ENCODE results near the gene PTPRR.

PTPRR gene

DNA sequence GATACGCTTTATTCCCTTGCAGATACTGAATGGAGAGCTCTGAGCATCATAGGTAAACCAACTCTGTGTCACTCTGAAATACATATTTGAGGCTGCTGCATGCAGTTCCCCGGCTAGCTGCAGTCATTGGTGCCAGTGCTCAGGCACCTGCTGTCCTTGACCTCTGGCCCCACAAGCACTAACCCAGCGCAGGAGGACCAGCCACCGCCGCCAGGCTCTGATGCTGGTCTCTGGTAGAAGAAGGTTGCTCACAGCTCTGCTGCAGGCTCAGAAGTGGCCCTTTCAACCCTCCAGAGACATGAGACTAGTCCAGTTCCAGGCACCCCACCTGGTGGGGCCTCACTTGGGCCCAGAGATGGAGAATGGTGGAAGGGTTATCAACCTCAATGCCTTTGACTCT, 248.8 kb downstream of the PTPRR start:
- DNase-seq = no peak

DNA sequence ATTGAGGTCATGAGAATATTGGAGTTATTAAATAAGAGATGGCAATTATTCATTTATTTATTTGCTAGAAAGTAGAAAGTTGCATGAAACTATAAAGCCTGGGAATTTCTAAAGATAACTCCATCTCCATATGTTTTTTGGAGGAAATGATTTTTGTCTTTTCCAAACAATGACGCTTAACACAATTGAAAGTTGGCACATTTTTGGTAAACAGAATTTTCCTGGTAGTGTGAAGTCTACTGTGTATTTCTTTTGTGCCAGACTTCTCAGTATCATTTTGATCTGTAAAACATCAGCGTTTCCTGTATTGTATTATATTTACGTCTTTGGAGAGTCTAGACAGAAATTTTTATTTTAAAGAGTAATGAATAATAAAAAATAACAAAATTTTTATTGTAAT, 249.6 kb downstream of the PTPRR start:
- no peak for DNase-seq

DNA sequence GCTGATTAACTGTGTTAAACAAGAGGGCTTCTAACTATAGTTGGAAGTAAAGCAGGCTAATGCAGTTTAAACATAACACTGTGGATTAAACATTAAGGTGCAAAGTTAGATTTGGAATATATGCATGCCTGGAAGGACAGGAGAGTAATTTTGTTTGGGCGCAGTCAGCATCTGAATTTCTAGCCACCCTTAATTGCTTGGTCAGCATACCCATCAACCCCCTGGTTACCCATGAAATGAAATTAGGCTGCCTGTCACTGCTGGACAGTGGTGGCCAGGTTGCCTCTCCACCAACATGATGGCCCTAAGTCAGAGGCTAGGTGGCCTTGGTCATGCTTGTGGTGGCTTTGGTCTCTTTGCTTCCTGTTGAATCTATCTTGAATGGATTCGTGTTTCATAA, 253.3 kb downstream of the PTPRR start:
- DNase-seq = no peak

DNA sequence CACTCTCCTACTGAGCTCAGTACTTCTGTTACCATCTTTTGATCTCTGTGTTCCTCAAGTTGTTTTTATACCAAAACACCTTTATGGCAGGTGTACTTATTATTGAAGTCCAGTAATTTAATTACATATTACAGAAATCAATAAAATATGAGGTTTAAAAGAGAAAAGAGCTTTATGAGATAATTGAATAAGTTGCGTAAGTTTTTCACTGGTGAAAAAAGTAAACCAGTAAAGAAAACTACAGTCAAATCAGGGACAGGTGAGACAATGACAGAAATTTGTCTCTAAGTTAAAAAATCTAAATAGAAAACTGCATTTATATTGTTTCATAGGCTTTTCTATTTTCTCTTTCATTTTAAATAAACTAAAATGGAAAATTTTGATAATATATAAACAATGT, 254.2 kb downstream of the PTPRR start:
- DNase-seq = no peak

DNA sequence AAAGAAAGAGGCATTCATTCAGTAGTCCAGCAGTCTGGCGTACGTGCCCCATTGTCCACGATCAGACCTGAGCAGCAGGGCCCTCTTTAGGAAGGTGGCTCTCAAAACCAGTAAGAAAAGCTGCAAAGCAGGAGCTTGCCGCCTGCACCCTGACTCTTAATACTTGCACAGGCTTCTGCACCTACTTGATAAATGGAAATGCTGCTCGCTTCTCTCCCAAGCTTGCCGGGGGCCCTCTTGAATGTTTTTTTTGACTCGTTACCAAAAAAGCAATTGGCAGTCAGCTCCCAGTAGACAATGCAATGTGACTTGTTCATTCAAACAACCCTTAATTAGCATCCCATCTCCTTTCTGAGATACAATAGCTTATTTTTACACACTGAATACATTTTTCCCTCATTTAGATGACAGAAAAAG, 256.1 kb downstream of the PTPRR start:
- peak; percentile 54 to 73 for DNase-seq

DNA sequence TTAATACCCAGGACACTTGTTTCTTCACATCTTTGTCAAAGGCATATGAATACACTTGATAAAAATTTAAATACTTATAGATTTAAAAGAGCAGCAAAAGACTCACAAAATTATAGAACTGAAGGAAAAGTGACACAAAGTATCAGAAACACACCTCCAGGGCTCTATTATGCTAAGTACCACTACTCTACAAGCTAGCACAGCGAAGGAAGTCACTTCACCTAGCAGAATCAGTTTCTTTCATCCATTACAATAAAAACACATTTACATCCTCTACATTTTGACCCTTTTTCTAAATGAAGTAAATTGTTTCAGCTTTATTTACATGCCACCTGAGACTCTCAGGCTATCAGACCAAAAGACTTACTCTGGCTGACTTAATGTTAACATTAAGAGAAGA, 256.7 kb downstream of the PTPRR start:
- no peak for DNase-seq

DNA sequence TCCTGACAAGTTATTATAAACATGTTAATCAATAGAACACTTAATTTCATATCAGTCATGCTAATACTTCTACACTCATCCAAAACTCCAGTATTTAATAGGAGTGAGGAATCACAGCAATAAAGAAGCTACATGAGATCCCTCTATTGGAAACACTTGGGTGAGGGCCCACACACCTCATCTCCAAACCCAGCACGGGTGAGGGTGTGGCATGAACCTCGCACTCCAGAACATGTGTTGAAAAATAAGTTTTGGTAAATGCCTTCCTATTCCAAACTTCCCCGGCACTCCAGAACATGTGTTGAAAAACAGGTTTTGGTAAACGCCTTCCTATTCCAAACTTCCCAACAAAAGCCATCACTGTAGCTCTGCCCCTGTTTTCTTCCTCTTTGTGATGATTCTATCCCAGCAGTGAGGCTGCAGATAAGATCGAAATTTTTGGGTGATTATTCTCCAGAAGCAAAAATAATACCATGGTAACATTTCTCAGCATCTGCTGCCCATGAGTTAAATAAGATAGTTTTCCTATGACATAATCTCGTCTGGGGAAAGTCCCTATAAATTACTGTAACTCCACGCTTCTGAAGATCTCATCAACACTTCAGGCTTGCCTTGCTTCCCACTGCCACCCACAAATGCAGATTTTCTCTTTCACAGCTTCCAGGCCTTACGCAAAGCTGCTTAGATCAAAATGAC, 258.9 kb downstream of the PTPRR start:
- no peak for DNase-seq

DNA sequence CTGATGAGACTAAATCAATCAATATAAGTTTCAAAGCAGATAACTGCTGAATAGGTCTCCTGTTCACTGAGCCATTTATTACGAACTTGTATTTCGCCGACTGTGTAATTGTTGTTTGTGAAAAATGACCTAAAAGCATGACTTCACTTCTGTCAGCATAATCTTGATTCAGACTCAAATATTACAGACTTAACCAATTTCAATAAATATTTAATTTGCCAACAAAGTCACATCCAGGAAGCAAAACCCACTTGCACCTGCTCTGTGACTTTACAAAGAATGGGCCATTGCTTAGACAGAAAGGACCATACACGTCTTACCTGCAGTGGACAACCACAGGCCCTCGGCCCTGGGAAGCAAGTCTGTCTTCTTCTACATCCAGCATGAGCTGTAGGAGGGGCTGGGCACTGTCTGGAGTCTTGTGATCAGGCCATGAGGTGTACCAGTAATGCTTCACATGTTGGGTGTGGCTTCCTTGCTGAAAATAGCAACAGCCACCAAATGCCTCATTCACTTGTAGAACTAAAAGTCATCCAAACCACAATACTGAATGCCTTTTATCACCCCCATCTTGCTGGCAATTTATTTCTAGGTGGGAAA, 259.8 kb downstream of the PTPRR start:
- no peak for DNase-seq

DNA sequence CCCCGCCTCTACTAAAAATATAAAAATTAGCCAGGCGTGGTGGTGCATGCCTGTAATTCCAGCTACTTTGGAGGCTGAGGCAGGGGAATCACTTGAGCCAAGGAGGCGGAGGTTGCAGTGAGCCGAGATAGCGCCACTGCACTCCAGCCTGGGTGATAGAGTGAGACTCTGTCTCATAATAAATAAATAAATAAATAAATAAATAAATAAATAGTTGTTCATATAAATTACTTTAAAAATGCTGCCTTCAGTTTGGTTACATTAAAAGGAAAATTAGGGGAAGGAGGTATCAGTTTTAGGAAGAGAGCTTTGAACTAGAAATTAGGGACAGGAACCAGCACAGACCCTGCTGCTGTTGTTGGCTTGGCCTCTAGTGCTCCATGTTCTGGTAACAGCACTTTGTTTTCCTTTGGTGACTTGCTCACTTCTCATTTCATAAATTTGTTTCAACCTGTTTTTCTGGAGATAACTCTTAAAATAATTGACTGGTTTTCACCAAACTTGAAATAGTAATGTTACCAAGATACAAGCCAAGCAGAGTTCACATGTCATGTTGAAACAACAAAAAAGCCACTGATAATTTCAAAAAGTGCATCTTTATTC, 260.4 kb downstream of the PTPRR start:
- no peak for DNase-seq

DNA sequence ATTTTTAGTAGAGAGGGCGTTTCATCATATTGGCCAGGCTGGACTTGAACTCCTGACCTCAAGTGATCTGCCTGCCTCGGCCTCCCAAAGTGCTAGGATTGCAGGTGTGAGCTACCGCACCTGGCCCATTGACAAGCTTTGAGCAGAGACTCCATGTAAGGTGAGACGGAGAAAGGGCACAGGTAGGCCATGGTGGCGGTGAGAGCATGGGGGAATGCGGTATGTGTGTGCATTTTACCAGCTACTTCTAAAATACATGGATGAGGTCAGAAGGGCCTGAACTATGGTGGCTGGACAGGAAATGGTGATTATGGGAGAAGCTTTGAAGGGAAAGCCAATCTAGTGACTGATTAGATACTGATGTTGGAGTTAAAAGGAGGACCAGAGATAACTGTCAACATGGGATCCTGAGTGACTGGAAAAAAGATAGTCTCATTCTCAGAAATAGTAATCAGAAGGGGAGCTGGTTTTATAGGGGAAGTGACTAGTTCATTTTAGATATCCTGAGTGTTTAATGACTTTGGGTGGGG, 261.4 kb downstream of the PTPRR start:
- DNase-seq = no peak

DNA sequence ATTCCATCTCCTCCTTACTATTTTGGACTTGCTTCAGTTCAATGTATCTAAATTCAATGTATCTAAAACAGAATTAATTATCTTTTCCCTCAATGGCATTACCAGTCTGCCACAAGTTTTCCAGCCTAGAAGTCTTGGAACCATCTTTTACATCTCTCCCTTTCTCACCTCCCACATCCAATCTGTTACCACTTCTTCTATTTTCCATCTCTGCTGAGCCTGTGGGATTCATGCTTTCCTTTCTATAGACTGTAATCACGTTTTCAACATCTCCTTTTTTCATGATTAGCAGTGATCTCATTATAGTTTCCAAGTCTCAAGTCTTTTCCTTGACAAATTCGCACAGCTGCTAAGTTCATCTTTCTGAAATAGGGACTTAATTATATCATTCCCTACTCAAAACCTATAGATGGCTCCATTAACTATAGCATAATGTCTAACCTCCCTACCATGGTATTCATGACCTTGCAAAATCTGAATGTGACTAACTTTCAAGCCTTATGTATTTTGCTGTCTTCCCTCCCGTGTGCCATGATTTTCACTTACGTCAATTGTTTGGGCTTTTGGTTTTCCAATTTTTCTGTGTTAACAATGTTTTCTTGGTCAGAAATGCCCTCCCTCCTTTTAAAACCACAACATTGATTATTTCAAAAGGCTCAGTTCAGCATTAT, 262.8 kb downstream of the PTPRR start:
- no peak for DNase-seq

DNA sequence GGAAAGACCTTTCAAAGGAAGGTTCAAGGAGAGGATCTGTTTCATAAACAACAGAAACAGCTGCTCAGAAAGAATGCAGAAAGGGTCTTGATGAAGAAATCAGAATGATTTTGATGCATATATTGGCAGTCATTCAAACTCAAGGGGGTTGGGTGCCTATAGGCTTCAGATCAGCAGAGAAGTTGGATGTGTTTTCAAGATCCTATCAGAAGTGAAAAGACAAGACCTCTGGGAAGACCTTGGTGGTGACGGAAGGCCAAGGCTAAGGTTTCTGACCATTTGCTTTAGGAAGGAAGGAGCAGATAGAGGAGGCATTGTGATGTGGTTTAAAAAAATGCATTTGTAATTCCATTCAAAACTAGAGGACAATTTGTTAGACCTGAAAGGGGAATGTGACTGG, 268.1 kb downstream of the PTPRR start:
- no peak for DNase-seq

DNA sequence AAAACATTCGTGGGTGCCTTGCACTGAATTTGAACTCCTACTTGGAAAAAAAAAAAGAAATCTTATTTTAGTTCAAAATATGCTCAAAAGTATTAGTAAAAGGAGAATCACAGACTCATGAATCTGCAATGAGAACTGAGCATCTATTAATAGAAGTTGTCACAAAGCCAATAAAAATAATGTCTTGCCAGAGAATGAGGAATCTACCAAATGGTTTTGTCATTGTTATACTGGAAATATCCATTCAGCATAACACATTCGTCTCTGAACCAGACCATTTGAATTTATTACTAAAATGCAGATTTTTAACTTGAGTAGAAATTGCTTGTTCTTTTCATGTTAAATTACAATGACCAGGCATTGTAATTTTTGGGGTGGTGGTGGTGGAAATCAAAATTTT, 271.7 kb downstream of the PTPRR start:
- no peak for DNase-seq

DNA sequence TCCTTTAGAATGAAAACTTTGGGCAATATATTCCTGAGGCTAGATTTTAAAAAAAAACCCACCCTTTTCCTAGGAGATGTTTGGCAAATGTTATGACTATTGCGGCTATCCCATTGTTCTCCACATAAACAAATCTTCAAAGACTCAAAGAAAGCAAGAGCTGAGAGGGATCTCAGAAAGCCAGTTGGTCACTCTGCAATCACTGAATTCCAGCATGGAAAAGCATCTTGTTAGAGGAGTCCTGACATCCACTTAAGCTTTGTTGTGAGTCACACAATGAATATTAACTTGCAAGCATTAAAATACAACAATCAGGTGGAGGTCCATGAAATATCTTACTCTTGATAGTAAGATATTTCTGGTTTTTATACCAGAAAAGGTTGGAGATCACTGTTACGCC, 272.3 kb downstream of the PTPRR start:
- no peak for DNase-seq

DNA sequence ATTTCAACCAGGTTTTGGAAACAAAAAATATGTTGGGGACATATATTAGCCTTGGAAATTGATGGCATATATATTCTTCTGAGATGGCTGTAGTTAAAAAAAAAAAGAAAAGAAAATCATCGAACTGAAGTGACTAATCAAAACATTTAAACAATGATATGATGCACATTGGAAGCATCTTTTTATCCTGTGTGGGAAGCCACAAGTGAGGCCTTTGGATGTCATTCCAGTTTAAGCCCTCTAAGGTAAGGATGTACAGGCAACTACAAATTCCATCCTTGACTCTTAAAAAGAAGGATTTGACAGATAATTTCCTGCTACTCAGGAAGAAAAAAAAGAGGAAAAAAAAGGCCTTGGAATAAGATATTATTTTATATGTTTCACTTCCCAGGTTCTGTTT, 273.7 kb downstream of the PTPRR start:
- DNase-seq = no peak

DNA sequence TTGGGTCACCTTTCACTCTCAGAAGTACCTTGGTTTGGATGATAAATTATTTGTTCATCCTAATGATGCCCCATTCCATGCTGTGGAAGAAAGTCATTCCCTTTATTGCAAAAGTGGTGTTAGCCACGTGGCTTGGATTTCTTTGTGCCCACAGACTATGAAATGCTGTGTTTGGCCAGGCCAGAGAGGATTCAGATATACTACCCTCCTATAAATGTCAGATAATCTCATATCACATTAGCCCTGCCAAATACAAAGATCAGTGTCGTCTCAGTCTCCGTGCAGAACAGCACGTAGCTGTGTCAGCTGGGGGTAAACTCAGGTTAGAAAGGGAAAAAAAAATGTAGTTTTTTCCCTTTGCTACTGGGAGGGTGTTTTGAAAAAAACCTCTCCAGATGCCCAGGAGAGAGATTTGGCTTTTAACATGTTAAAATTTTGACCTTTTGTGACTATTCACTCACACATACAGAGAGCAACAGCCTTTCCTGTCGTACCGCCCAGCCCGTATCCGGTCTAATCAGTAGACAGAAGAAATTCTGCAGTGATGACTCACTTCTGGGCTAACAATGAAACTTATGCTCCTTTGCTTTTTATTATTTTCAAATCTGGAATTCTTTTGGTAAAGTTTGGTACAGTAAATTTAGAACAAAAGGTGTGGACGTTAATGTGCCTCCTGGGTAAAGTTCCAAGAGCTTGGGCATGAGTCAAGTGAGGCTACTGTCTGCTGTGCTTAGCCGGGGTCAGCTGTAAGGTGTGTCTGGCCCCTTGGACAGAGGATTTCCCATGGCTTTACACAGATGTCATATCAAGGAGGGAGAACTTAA, 274.8 kb downstream of the PTPRR start:
- DNase-seq = no peak

DNA sequence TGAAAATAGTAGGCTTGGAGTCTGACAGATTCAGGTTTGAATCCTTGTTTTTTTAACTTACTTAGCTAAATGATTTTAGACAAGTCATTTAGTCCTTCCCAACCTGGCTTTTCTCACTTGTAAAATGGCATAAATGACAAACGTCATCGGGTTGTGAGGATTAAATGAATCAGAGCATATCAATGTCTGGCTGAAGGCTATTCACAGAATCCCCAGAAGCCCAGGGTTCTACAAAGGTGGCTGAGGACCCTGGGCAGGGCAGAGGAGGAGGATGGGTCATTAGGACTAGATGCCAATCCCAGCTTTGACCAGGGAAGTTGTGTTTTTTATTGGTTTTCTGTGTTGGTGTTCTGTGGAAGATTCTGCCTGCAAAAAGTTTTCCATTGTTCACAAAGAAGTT, 275.7 kb downstream of the PTPRR start:
- DNase-seq = no peak

DNA sequence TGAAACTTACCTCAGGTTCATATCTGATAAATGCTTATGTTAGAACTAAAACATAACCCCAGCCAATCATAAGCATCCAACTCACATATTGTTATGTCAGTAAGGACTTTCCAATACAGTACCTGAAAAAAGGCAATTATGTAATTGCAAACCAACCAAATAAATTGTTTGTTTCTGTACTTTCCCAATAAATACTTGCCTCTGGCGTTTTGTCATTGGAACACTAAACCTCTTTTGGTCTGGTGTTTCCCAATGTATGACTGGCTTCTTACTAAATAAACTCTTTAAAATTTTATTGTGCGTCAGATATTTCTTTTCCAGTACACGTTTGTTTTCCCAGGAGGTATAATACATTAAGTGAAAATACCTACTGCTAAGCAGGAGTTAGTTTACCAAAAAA, 276.6 kb downstream of the PTPRR start:
- DNase-seq = no peak

DNA sequence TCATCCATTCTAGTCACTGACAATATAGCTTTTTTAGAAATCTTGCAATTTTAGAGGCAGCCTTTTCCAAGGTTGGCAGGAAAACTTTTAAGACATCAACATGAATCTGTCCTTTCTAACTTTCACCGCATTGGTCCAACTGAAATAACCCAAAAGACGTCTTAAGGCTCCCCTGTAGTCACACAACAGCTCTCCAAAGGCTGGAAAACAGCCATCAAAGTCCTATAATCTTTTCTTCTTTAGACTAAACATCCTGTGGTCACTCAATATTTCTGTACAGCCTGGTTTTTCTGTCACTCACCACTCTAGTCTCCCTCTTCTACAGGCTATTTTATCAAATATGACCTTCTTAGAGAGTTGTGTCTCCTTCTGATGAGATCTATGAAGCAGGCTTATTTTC, 278.8 kb downstream of the PTPRR start:
- no peak for DNase-seq

DNA sequence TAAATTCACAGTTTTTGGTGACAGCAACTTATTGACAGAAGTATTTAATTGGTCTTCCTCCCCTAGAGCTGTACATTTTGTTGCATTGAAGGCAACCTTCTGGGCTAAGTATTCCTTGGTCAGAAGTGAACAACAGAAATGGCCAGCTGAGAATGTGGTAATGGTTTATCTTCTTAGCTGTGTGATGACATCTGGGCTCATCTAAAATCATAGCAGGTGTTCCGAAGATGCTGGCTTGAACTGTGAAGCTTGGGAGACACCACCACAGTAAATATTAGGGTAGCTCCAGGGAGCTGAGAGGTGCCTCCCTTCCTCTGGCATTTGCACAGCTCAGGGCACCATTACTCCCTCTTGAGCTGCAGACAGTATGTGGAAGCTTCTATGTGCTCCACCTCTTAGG, 279.6 kb downstream of the PTPRR start:
- DNase-seq = no peak

DNA sequence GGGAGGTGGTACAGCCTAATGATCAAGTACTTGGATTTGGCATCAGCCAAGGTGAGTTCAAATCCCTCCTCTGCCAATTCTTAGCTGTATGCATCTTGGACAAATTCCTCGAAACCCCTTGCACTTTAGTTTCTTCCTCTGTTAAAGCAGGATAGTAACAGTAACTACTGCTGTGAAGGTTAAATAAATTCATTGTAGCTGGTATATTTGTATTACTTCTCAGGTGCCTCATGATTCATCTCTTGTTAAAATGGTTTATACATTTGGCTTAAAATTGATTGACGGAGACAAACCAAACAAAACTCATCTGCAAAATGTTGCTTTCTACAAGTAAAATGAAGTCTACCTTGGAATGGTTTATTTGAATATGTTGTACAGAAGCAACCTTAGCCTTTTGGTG, 281.0 kb downstream of the PTPRR start:
- no peak for DNase-seq

DNA sequence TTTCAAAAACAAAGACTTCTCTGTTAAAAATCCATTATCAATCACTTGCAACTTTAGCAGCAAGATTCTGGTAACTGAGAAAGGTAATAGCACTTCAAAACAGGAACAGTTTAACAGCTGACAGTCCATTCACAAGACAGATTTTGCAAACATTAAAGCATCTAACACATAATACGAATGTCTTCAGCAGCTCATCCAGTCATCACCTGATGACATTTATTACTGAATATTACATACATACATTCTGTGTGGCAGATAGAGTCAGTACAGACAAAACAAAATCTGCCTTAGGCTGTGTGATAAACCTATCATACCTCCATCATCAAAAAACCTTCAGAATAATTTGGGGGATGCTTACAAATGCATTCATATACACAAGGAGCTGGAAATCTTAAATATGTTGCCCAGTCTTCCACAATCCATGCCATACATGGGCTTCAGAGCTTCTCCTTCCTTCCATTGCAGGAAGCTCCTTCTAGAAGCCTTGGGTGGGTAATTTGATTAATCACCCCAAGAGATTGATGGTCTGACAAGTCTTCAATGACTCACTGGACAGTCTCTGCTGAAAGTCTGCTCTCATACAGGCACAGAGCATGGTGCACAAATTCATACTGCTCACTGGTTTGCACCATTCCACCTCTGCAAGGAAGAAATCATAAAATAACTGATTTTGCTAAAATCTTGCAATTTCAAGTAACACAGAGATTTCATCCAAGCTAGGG, 281.7 kb downstream of the PTPRR start:
- DNase-seq = no peak
